Stimulated activated CD4-positive, alpha-beta T cell treated with anti-CD3 and anti-CD28 coated beads, TNF-alpha, amount 100 ng/mL, for 24 hours (primary cell): Measurements from ENCODE around the gene UBE2E3.

Experiments
- DNase-seq, 3 experiments: peaks; one replicate each; pipeline ENCODE4 v3.0.0-alpha.2; 2020; ENCODE audit warnings: low read depth in 3 of 3

UBE2E3 gene

GRCh38 chr2:180978903-180979748, 1.3 kb upstream of the UBE2E3 start:
- no peak for DNase-seq

- DNase-seq = no peak
Measured at GRCh38 chr2:180979749-180980105, 678 bp upstream of the UBE2E3 start.

DNA sequence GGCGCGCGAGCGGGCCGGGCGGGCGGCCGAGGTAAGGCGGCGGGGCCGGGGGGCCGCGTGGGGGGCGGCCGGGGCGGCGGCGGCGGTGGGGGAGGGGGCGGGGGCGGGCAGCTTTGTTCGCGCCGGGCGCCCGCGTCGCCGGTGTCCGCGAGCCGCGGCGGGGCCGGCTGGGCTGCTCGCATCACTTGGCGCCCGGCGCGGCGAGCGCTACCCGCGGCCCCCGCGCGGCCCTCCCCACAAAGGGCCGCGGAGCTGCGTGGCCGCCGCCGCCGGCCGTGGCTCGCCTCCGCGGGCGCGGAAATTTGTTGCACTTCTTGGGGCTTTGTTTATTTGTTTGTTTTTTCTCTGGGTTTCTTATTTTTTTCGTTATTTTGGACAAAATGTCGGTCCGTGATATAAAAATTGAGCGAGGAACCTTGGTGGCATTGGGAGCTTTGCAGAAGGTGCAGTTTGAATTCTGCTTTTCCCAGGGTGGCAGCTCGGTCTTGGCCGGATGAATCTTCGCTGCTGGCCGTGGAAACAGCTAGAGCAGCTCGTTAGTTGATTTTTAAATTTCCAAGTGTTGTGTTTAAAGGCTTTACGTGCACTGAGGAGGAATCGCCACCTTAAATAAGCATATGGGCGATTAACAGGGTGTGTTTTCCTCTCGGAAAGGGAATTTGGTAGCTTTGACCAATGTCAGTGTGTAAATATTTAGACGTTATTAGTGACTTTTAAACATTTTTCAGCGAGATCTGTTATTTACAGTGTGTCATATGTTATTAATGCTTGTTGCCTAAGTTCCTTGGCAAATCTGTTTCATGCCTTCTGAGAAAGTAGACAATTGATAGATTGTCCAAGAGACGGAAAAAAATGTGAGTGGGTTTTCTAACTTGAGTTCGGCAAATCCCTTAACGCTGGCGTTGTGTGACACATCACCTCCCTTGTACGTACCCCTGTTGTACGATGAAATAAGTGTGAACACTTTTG, 822 bp downstream of the UBE2E3 start:
- no peak for DNase-seq

DNA sequence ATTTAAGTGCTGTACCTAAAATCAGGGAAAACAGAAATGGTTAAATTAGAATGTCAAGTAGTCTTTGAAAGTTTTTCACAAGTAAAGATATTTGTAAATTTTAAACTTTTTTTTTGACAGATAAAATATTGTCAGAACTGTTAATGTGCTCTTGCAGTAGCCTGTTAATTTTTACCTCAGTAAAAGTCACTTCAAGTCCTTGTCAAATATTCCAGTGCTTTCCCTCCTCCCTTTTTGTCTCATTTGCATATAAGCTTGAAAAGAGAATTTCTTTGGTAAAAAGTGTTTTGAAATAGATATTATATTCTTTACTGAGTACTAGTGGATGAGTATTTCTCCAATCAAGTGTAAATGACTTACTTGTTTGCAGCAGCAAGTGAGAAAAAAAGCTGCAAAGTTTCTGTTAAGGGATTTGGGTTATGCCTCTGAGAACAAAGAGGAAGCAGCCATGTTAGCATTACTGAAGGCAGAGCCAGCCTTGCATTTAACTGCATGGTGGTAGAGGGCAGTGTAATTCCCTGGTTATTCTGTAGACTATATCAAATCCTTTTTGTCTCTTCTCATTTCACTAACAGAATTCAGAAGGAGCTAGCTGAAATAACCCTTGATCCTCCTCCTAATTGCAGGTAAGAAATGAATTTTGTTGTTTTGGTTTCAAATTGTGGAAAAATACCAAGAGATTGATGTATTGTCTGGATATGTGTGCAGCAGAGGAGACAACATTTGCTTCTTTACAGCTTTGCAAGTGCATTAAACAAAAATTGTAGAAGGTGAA, 3.2 kb downstream of the UBE2E3 start:
- no peak for DNase-seq

GRCh38 chr2:180985771-180986395, 5.5 kb downstream of the UBE2E3 start:
- DNase-seq = no peak

DNA sequence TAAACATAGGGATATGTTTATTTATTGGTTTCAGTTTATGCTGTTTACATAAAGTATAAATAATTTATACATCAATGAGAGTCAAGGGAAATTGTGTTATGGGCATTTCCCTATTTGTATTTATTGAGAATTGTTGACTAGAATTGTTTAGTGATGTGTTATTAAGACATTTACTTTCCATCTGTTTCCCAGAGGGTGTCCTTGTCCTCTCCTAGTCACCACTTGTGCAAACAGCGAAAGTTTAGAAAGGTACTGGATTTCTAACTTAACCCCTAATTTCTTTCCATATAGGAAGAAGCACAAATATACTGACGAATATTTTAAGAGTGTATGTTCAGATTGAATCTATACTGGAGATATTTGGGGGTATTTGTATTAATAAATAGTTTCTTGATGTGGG, 6.7 kb downstream of the UBE2E3 start:
- no peak for DNase-seq

DNA sequence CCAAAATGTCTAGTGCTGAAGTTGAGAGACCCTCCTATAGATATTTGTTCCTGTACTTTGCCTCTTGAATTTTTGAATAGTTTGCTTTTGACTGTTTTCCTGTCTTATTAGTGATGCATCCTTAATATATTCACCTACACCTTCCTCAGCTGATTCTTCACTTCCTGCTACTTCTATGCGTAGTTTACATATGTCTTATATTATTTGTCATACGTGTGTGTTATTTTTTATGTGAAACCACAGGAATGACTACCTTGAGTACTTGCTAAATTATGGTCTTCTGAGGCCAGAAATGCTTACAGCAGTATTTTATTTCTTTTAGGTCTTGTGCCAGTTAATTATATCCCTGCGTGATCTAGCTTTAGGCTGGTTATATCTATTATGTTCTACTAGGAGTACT, 9.9 kb downstream of the UBE2E3 start:
- DNase-seq = no peak

DNA sequence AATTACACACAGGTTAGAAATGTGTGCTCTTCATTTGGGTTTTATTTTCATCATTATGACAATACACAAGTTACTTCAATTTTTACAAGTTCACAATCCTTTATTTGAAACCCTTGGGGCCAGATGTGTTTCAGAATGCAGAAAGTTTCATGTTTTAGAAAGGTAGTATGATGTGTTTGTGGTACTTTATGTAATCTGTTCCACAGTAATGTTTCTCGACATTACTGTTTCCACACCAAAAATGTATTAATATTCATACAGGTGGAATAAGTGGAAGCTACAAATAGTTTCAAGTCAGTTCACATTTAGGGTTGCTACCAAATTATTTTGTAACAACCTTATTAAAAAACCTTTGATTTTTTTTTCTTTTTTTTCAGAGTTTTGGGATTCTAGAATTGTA, 10.4 kb downstream of the UBE2E3 start:
- no peak for DNase-seq

DNA sequence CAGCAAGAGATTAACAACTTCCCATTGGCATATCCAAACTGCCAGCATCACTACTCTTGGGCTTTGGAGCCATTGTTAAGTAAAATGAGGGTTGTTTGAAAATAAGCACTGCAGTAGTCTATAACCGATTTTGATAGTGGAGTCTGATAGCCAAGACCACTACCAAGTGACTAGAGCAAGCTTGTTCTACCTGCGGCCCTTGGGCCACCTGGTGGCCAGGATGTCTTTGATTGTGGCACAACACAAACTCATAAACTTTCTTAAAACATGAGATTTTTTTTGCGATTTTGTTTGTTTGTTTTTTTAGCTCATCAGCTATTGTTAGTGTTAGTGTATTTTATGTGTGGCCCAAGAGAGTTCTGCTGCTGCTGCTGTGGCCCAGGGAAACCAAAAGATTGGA, 11.0 kb downstream of the UBE2E3 start:
- no peak for DNase-seq

DNA sequence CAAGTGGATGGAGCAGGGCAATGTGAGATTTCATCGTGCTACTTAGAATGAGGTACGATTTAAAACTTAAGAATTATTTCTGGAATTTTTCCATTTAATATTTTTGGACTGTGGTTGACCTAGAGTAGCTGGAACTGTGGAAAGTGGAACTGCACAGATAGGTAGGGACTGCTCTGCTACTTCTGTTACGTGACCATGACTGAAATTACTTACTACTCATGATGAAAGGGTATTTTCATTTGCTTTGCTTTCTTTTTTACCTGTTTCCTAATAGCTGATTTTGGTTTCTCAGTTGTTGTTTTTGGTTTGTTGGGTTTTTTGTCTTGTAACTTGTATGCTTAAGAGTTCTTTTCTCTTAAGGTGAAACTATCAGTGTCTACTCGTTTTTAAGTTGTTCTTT, 11.4 kb downstream of the UBE2E3 start:
- no peak for DNase-seq

DNA sequence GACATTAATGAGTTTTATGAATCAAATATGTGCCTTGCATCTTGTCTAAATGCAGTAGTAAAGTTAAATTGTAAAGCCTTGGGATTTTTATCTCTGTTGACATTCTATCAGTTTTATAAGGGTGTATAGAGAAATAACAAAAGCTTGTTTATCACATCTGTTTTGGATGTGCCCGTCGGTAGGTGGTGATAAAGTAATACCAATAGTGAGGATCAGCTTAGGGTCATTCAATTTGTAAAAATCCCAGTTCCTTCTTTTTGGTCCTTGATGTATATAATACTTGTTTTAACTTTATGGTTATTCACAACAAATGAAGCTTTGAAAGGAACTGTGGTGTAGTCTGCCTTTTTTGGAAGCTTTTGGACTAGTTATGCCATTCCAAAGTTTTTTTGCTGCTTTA, 12.6 kb downstream of the UBE2E3 start:
- no peak for DNase-seq

GRCh38 chr2:180999274-180999964, 19.0 kb downstream of the UBE2E3 start:
- DNase-seq = no peak

- no peak for DNase-seq
Measured at GRCh38 chr2:181004647-181005325, 24.4 kb downstream of the UBE2E3 start.

GRCh38 chr2:181005326-181005655, 24.9 kb downstream of the UBE2E3 start:
- no peak for DNase-seq

DNA sequence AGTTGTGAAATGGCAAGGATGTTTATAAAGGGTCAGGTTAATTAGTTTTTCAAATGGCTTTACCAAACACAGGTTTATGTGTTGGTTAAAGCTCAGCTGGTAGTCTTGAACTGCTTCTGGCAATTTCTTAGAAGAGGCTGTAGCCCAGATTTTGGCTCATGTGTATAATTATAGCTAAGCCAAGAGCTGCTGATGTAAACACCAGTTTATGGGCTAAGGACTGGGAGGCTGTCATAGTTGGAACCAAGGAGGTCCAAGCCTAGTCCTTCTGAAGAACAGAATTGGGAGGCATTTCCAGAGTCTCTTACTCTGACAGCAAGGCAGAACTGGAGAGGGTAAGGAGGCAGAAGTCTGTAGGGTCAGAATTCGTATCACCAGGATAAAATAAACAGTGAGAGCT, 25.4 kb downstream of the UBE2E3 start:
- no peak for DNase-seq

- no peak for DNase-seq
Measured at GRCh38 chr2:181007086-181007837, 26.9 kb downstream of the UBE2E3 start.

GRCh38 chr2:181008407-181008806, 28.0 kb downstream of the UBE2E3 start:
- DNase-seq = no peak

DNA sequence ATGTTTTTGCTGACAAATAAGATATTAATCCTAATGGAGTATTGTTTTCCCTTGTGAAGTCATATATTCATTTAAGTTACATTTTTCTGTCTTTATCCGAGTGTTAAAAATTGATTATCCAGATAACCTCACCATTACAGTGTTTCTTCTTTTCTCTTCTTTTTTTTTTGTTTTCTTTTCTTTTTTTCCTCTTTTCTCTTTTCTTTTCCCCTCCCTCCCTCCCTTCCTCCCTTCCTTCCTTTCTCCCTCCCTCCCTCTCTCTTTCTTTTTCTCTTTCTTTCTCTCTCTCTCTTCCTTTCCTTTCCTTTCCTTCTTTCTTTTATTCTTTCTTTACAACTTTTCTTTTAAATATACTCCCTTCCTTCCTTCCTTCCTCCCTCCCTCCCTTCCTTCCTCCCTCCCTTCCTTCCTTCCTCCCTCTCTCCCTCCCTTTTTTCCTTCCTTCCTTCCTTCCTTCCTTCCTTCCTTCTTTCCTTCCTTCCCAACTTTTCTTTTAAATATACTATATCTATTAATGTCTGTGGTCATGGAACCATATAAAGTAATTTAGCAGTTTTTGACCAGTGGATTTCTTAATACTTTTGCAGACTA, 40.9 kb downstream of the UBE2E3 start:
- DNase-seq = no peak

GRCh38 chr2:181022652-181023051, 42.2 kb downstream of the UBE2E3 start:
- DNase-seq = no peak
